A549 (cell line): ENCODE data around the gene AP1M1. TPM values are rescaled to one million over a fixed set of nuclear protein-coding genes. Genes with fewer than 3 reads are reported as not detected.

ENCODE experiments used
- ATAC-seq, 2 experiments: fragments of 200-7000 bp in 1 of 2; fragments of >200 bp in 1 of 2; cut with Nextera tagmentation in 1 of 2; cut with Tn5 transposase in 1 of 2; 3 replicates each; pipeline versions ENCODE4 v1.8.0 to v1.9.1; 2018 to 2020; ENCODE audit warnings: mild to moderate bottlenecking in 1 of 2, moderate library complexity in 1 of 2
- CTCF ChIA-PET: fragments of 300-600 bp; sonication (Branson Sonifier 250); formaldehyde crosslinking; extraction: SDS; loops from one replicate; lab custom pipeline; 2021; ENCODE audit warnings: antibody characterized with exemption, inconsistent platforms; lab: Yijun Ruan, JAX
- POLR2A ChIA-PET: fragments of 350-600 bp; formaldehyde crosslinking; extraction: SDS; loops from one replicate; lab custom pipeline; 2021; ENCODE audit warnings: antibody characterized with exemption, inconsistent platforms; lab: Yijun Ruan, JAX
- DNase-seq, 2 experiments: peaks; one replicate each; pipeline versions ENCODE4 v3.0.0 to v3.0.0-alpha.2; 2011 to 2016; ENCODE audit warnings: low read depth in 1 of 2, low spot score in 1 of 2
- FAIRE-seq: peaks from 2 replicates; lab custom pipeline; 2011; peaks lifted over from hg19 to GRCh38; lab: Jason Lieb, UNC
- H3K27ac ChIP-seq, 2 experiments: fragments of >200 bp; sonication (Bioruptor Twin); formaldehyde crosslinking; 3 replicates each; pipeline ENCODE4 v1.5.1; 2016 to 2017
- H3K4me1 ChIP-seq: fragments of >200 bp; sonication (Bioruptor Twin); formaldehyde crosslinking; 3 replicates; pipeline ENCODE4 v1.6.1; 2016
- H3K4me2 ChIP-seq: fragments of >200 bp; sonication (Bioruptor Twin); formaldehyde crosslinking; 3 replicates; pipeline ENCODE4 v1.6.1; 2016
- H3K4me3 ChIP-seq: fragments of >200 bp; sonication (Bioruptor Twin); formaldehyde crosslinking; 3 replicates; pipeline ENCODE4 v1.5.1; 2016
- H3K9me3 ChIP-seq: fragments of >200 bp; sonication (Bioruptor Twin); formaldehyde crosslinking; 3 replicates; pipeline ENCODE4 v1.6.1; 2016
- BCL3 ChIP-seq: fragments of >200 bp; sonication (Bioruptor Twin); formaldehyde crosslinking; IDR thresholded peaks from 3 replicates; pipeline ENCODE4 v1.6.1; 2016
- BHLHE40 ChIP-seq: IDR thresholded peaks from 2 replicates; pipeline ENCODE4 v1.6.1; 2012; ENCODE audit warnings: low read depth, low read length, inconsistent platforms
- CBX2 ChIP-seq: fragments of 200-600 bp; sonication (generic); IDR thresholded peaks from 2 replicates; pipeline ENCODE4 v1.6.1; 2016; ENCODE audit warnings: low read depth, mild to moderate bottlenecking, borderline replicate concordance
- CHD2 ChIP-seq: fragments of 150-350 bp; IDR thresholded peaks from 2 replicates; pipeline ENCODE4 v1.6.1; 2014; ENCODE audit warnings: low read length; ENCODE audit not compliant: partially characterized antibody
- E2F6 ChIP-seq: IDR thresholded peaks from 2 replicates; pipeline ENCODE4 v1.6.1; 2012; ENCODE audit warnings: low read depth, borderline replicate concordance
- EP300 ChIP-seq, 2 experiments: fragments of >200 bp; sonication (Bioruptor Twin); formaldehyde crosslinking; IDR thresholded peaks; 2 replicates in 1 of 2; 3 replicates in 1 of 2; pipeline ENCODE4 v1.6.1; 2016 to 2017
- HDAC2 ChIP-seq: fragments of 200-600 bp; sonication (generic); IDR thresholded peaks from 2 replicates; pipeline ENCODE4 v1.6.1; 2016
- HES2 ChIP-seq: fragments of >200 bp; sonication (Bioruptor Twin); formaldehyde crosslinking; IDR thresholded peaks from 2 replicates; pipeline ENCODE4 v1.6.1; 2016
- HOXB13 ChIP-seq: fragments of 250-450 bp; sonication (Bioruptor Pico); IDR thresholded peaks from 2 replicates; pipeline ENCODE4 v1.5.0; 2020; ENCODE audit warnings: low read depth, mild to moderate bottlenecking, moderate library complexity
- JUN ChIP-seq, 2 experiments: fragments of >200 bp; sonication (Bioruptor Twin); formaldehyde crosslinking; IDR thresholded peaks; 2 replicates in 1 of 2; 3 replicates in 1 of 2; pipeline ENCODE4 v1.6.1; 2016 to 2017
- JUNB ChIP-seq: fragments of >200 bp; sonication (Bioruptor Twin); formaldehyde crosslinking; IDR thresholded peaks from 2 replicates; pipeline ENCODE4 v1.6.1; 2016
- MAFK ChIP-seq: fragments of 450-650 bp; IDR thresholded peaks from 2 replicates; pipeline ENCODE4 v1.6.1; 2014; ENCODE audit not compliant: partially characterized antibody
- MAX ChIP-seq: IDR thresholded peaks from 2 replicates; pipeline ENCODE4 v1.6.1; 2012
- MYC ChIP-seq: IDR thresholded peaks from 2 replicates; pipeline ENCODE4 v1.6.1; 2012; ENCODE audit warnings: mild to moderate bottlenecking, inconsistent platforms, low read length, improper control_type of control experiment, borderline replicate concordance
- NFE2L2 ChIP-seq: fragments of 150-350 bp; conservative IDR thresholded peaks from 2 replicates; pipeline ENCODE4 v1.6.1; 2014; ENCODE audit warnings: low read length
- PHF8 ChIP-seq: fragments of 200-600 bp; sonication (generic); IDR thresholded peaks from 2 replicates; pipeline ENCODE4 v1.6.1; 2016; ENCODE audit warnings: low read depth, mild to moderate bottlenecking, antibody characterized with exemption, moderate library complexity, borderline replicate concordance
- POLR2A ChIP-seq: IDR thresholded peaks from 2 replicates; pipeline ENCODE4 v1.6.1; 2012; ENCODE audit warnings: mild to moderate bottlenecking, low read length
- POLR2AphosphoS2 ChIP-seq: conservative IDR thresholded peaks from 2 replicates; pipeline ENCODE4 v1.6.1; 2012; ENCODE audit warnings: low read length, improper control_type of control experiment, inconsistent platforms
- RAD21 ChIP-seq, 2 experiments: fragments of >200 bp in 1 of 2; sonication (Bioruptor Twin) in 1 of 2; formaldehyde crosslinking in 1 of 2; IDR thresholded peaks in 1 of 2; conservative IDR thresholded peaks in 1 of 2; 2 replicates in 1 of 2; 3 replicates in 1 of 2; pipeline ENCODE4 v1.6.1; 2012 to 2018; ENCODE audit warnings: inconsistent platforms in 1 of 2
- RCOR1 ChIP-seq: fragments of 150-350 bp; IDR thresholded peaks from 2 replicates; pipeline ENCODE4 v1.6.1; 2014; ENCODE audit warnings: antibody characterized with exemption, low read length, low read depth
- SREBF2 ChIP-seq: fragments of 450-650 bp; IDR thresholded peaks from 2 replicates; pipeline ENCODE4 v1.6.1; 2014; ENCODE audit warnings: mild to moderate bottlenecking, moderate library complexity
- TP53 ChIP-seq: fragments of 250-450 bp; sonication (Bioruptor Pico); IDR thresholded peaks from 2 replicates; pipeline ENCODE4 v1.5.0; 2021; ENCODE audit warnings: mild to moderate bottlenecking, moderate library complexity
- WGBS: methylation state at CpG from one replicate; pipeline ENCODE4 v1.1.6; 2017; ENCODE audit errors: missing lambda C conversion rate; 5-methylcytosine and 5-hydroxymethylcytosine counted together
- polyA plus RNA-seq, 4 experiments: library from polyadenylated mRNA; depleted of rRNA in 3 of 4; stranded (reverse); fragments of >200 nt; fragmentation: RNase III in 1 of 4; extraction: RNeasy Plus Mini Kit Qiagen cat#74134 plus additional on column Dnase treatment in 1 of 4; gene quantifications; 2 replicates in 3 of 4; 3 replicates in 1 of 4; pipeline ENCODE4 v1.2.3, GENCODE V29; 2011 to 2017
- small RNA-seq, 6 experiments: library from RNA; depleted of rRNA; stranded (forward); fragments of <200 nt; gene quantifications; one replicate each; pipeline ENCODE3, GENCODE V24; 2012

Gene AP1M1
- polyA plus RNA-seq, 2 of the 4 experiments (the other 2 are of a cell fraction), result 42.5 to 63.0 TPM

GRCh38 chr19:16293118-16294091 is 95.7 kb downstream of the AP1M1 start (continued):
- TF ChIP-seq BCL3 (peak; percentile 32; the same call in 1 of the 3 replicates), E2F6 (peak; percentile 79), PHF8 (no peak), JUNB (peak; percentile 40; the same call in 1 of the 2 replicates), MAX (peak; percentile 34; the same call in 1 of the 2 replicates), NFE2L2 (peak; percentile 30; the same call in 1 of the 2 replicates), CBX2 (no peak), RAD21 (conservative IDR thresholded peaks at IDR 0.05 in 1 of 2, IDR thresholded peaks at IDR 0.05 in 1 of 2) (0 out of 5 replicates have a peak, but pooled peaks of 1 of the 2 experiments have one; percentile 22), JUN (IDR thresholded peaks at IDR 0.05) (peak; percentile 28 to 64; a peak in 3 of 5 replicates), MAFK (peak; percentile 80)

- Histone ChIP-seq H3K4me2 (no peak overlapping the region), H3K4me3 (no peak overlapping the region), H3K4me1 (peaks cover 28% of the 10 kb centered on the region), H3K9me3 (no peaks in the 10 kb centered on the region), H3K27ac (peak overlapping the region; percentile 43 to 71; a peak in 2 of 6 replicates)
- FAIRE-seq (no peak), DNase-seq (no peak), ATAC-seq (no peak)
- WGBS, result 88% methylated on average over 12 of the region's 12 CpGs
- TF ChIP-seq MYC (no peak), CHD2 (no peak), JUN (IDR thresholded peaks at IDR 0.05) (no peak), EP300 (IDR thresholded peaks at IDR 0.05) (no peak), JUNB (no peak), HDAC2 (no peak), BHLHE40 (no peak), HES2 (no peak), RCOR1 (no peak), HOXB13 (CRISPR knock-in tag) (no peak), E2F6 (no peak), POLR2A (no peak), POLR2AphosphoS2 (no peak), SREBF2 (no peak), PHF8 (no peak), TP53 (CRISPR knock-in tag) (no peak)
- POLR2A ChIA-PET, result no interaction called here
- CTCF ChIA-PET, result no interaction called here
Observed at GRCh38 chr19:16295057-16295456, 97.3 kb downstream of the AP1M1 start.

Small RNAs within 50 kb of the gene (small RNA-seq; reads per million reads assigned to genes)
- 0 reads per million in 6 experiments for gene RF00017

Other genes starting within 250 kb of the AP1M1 start
- gene OR10H4, start 248.9 kb upstream of the AP1M1 start, polyA plus RNA-seq (2011; rRNA removed), result not detected in 2 replicates
- gene OR10H4, start 248.9 kb upstream of the AP1M1 start, polyA plus RNA-seq (2017; fragmentation: RNase III; extraction: RNeasy Plus Mini Kit Qiagen cat#74134 plus additional on column Dnase treatment), result not detected in 3 replicates
- 474 and 777 TPM in 2 replicates for gene TPM4, start 121.4 kb upstream of the AP1M1 start, polyA plus RNA-seq (2011; rRNA removed)
- 610 to 921 TPM (median 860 TPM) in 3 replicates for gene TPM4, start 121.4 kb upstream of the AP1M1 start, polyA plus RNA-seq (2017; fragmentation: RNase III; extraction: RNeasy Plus Mini Kit Qiagen cat#74134 plus additional on column Dnase treatment)
- 69.4 and 91.4 TPM in 2 replicates for gene RAB8A, start 86.0 kb upstream of the AP1M1 start, polyA plus RNA-seq (2011; rRNA removed)
- 89.2 to 101 TPM (median 90.1 TPM) in 3 replicates for gene RAB8A, start 86.0 kb upstream of the AP1M1 start, polyA plus RNA-seq (2017; fragmentation: RNase III; extraction: RNeasy Plus Mini Kit Qiagen cat#74134 plus additional on column Dnase treatment)
- gene HSH2D, start 54.2 kb upstream of the AP1M1 start, polyA plus RNA-seq (2011; rRNA removed), result 0.05 and 0.16 TPM in 2 replicates
- gene HSH2D, start 54.2 kb upstream of the AP1M1 start, polyA plus RNA-seq (2017; fragmentation: RNase III; extraction: RNeasy Plus Mini Kit Qiagen cat#74134 plus additional on column Dnase treatment), result not detected in 3 replicates
- gene CIB3, start 24.4 kb upstream of the AP1M1 start, polyA plus RNA-seq (2011; rRNA removed), result not detected in 2 replicates
- gene CIB3, start 24.4 kb upstream of the AP1M1 start, polyA plus RNA-seq (2017; fragmentation: RNase III; extraction: RNeasy Plus Mini Kit Qiagen cat#74134 plus additional on column Dnase treatment), result not detected in 3 replicates
- gene FAM32A, start 12.5 kb upstream of the AP1M1 start, polyA plus RNA-seq (2011; rRNA removed), result 97.6 and 108 TPM in 2 replicates
- 80.8 to 85.1 TPM (median 84.7 TPM) in 3 replicates for gene FAM32A, start 12.5 kb upstream of the AP1M1 start, polyA plus RNA-seq (2017; fragmentation: RNase III; extraction: RNeasy Plus Mini Kit Qiagen cat#74134 plus additional on column Dnase treatment)
- 2.7 and 3.4 TPM in 2 replicates for gene KLF2, start 126.9 kb downstream of the AP1M1 start, polyA plus RNA-seq (2011; rRNA removed)
- 6.0 to 7.0 TPM (median 6.9 TPM) in 3 replicates for gene KLF2, start 126.9 kb downstream of the AP1M1 start, polyA plus RNA-seq (2017; fragmentation: RNase III; extraction: RNeasy Plus Mini Kit Qiagen cat#74134 plus additional on column Dnase treatment)